NCI-H748 treated with DMSO at 0.1 percent for 48 hours (cell line): ENCODE results near the gene MAEL.

Source experiments
- DNase-seq: peaks from one replicate; lab custom pipeline; 2025; lab: John Stamatoyannopoulos, UW

The MAEL gene

DNA sequence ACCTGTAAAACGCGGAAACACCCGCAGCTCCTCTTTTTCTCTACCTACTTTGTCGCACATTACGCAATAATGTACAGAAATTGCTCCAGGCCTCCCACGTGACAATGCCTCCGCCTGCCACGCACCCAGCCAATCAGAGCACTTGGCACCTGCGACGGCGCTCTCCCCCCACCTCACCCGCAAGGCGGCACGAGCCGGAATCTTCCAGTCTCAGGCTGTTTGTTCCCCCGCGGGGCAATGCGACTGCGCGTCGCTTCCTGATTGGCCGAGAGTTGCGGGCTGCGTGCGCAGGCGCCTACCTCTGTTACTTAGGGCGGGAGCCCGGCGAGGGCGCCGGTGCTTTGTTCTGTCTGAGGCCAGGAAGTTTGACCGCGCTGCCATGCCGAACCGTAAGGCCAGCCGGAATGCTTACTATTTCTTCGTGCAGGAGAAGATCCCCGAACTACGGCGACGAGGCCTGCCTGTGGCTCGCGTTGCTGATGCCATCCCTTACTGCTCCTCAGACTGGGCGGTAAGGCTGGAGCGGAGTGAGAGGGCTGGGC is at the start of gene MAEL:
TSS of gene MAEL (plus strand) at position 307 of the 542 bp plus-strand sequence. CDS start at position 380, 73 bp downstream.
- no peak for DNase-seq

DNA sequence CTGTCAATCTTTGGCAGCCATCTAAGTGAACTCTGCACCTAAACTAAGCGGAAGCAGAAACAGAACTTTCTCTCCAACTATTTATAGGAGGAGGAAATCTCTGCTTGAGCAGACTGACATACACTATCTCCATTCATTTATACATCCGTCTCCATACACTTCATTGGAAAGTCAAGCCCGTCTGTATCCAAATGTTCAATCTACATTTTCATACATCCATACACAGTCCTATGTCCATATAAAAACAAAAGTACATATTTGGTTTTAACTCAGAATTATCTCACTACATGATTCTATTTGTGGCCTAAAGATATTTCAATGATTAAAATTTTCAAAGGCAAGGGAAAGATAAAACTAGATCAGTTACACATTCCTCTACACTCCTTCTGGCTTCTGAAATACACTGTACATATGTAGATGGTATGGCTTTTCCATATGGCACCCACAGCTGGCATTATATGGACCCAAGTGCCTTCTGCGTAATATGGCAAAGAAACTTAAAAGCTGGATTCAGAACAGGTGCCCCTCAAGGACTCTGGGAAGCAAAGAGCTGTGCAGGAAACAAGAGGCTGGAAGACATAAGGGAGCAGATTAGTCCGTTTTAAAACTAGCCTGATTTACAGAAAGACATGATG is 49.2 kb upstream of the MAEL start:
- no peak for DNase-seq

DNA sequence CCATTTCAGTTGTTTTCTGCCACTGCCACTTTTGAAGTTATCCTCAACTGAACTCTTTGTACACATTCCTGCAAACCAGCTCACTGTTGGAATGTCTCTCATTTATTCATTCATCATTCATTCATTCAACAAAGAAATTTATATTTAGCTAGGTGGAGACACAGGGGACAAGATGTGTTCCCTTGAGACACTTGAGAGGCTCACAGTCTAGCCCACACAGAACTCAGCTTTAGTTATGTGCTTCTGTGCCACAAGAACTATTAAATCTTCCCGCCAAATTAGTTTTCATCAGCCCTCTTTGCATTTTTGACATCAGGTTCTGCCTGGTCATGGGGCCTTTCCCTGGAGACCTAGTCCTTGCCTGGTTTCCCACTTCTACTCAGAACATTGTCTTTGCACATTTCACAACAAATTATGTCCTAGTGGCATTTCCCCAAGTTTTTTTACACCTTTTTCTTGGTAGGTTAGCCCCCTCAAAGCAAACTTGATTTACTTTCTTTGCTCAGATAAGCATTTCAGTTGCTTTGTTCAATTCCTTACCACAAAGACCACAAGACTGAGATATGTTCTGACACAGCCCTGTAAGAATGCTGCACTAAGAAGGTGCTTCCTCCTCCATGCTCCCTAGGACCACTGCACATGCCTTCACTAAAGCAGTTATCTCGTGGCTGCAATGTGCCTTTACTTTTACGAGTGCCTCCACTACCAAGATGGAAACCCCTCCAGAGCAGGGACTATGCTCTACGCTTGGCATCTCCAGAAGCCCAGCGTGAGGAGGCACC is 44.7 kb upstream of the MAEL start:
- DNase-seq: no peak

DNA sequence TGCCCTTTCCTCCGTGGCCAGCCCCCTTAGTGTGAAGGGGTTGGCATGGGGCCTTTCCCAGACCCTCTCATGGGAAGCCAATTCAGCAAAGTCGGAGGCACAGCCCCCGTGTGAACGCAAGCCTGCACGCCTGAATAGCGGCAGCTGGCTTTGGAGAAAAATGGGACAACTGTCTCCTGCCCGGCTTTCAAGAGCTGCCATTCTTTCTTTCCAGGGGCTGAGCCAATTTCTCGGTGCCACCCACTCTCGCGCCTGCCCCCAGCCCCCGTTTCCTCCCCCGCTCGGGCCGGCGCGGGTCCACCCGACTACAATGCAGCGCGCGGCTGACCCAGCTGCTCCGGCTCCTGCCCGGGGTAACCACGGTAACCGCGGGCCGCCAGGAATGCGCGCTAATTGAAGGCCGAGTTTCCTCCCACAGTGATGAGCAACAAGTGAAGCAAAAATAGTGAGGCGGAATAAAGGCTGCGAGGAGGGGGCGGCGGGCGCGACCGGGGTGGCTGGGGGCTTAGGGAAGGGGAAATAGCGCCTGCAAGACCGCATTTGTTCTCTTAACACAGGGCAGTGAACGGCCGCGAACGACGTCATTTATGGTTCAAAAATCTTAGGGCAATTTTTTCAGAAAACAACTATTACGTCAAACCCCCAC is 41.6 kb upstream of the MAEL start:
- DNase-seq: peak; percentile 68

DNA sequence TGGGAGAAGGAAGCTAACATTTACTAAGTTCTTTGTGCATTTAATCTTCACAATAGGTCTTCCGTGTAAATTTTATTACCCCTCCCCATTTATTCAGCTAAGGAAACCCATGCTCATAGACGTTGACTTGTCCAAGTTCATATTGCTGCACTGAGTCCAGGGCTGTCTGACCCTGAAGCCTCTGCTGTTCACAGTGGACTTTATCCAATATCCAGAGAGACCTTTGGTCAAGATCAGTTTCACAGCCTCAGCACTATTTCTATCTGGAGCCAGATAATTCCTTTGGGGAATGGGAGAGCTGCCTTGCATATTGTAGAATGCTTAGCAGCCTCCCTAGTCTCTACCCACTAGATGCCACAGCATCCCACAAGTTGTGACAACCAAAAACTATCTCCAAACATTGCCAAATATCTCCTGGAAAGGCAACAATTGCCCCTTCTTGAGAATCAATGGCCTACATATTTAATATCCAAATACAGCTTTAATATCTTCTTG is 40.2 kb upstream of the MAEL start:
- DNase-seq: no peak

DNA sequence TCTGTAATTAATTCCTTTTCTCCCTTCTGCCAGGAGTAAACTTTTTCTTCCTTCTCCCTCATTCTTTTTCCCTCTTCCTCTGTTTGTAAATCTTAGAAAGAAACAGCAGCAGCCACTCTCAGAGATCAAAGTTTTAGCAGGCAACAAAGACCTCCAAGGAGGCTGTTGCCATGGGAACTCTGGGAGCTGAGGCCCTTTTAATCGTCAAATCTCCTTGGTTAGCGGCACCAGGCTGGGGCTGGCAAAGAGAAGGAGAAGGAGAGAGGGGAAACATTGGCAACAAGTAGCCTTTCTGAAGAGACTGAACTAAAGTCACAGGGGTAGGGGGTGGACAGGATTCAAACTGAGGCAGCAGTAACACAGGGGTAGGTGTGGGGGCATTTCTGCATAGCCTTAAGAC is 38.9 kb upstream of the MAEL start:
- no peak for DNase-seq

DNA sequence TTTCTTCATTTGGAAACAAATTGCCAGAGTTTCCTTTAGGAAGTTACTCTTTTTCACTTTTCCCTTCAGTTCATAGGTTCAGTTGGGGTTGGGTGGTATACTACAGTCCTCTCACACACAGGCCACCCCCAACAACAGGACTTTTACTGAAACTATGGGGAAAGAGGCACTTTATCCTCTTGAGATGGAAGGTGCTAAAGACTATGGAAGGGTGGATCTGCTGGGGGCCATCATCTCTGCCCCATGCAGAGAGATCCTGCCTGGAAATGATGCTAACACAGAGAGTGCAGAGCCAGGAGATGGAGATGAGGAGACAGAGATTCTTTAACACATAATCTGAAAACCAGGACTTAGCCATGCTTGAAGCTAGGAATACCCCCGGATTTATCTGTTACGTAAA is 38.0 kb upstream of the MAEL start:
- no peak for DNase-seq

DNA sequence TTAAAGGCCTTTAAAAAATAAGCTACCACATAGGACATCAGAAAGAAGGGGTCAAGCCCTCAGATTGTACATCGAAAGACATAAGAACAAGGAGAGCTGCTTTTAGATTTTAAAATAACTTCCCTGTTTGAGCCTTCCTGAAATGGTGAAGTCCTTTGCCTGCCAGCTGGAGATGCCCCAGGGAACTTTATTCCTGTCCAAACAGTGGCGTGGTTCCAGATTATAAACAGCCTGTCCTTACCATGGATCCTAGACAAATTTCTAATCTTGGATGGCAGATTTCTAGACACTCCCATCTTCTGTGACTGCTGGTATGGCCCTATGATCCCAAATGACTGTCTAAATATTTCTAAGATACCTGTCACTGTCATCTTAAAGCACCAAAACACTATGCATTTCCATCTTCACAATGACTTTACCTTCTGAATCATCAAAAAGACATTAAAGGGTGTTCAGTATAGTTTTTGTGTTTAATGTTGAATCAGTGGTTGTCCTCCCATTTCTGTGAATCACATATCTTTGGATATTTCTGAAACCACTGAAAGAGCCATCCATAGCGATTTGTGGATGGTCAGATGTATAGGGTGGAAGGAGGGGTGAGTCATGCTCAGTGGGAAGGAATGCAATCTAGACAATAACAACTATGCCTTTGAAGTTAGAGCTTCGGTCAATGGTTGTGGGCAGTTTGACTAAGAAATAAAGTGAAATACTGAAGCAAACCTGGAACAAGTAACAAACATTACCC is 36.9 kb upstream of the MAEL start:
- no peak for DNase-seq

DNA sequence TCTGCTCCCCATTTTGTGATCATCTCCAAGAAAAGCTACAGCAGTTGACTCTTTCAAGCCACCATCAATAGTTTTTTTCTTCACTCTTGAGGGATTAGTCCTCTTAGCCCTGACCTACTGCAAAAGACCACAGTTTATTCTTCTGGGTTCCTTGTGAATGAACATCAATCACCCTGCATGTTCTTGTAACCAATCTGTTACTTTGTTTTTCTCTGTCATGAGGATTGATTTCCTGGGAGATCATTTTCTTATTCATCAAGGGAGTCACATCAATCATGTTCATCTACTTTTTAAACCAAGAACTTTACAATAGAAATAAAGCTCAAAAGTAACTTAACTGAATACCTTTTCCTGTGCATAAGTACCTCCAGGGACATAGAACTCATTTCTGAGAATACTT is 35.6 kb upstream of the MAEL start:
- no peak for DNase-seq

DNA sequence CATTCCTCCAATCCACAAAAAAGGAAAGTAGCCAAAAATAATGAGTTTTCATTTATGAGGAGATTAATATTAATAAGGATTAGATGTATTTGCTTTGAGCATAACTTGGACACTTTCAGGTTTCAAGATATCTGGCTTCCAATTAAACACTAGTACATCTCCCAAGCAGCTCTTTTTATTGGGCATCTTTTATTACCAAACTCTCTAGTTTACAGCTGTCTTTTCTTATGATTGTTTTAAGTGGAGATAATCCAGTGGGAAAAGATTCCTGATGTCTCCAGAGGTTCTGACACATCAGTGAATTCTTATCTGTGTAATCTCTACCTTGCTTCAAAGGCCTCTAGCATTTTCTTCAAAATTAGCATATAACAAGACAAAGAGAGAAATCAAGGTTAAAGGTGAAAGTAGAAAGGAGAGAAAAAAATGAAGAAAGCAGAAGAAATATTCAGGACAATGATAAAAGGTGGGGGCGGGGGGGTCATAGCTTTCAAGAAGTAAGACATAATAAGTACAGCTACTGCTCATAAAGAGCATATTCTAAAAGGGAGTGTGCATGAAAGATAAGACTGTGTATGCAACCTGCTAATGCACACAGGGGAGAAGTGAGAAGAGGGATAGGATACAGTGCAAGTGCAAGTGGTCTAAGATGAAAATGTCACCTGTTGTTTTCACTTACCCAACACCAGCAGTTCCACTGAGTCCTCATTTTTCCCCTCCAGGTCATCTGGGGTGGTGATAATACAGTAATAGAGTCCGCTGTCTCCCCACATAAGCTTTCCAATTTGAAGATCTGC is 32.8 kb upstream of the MAEL start:
- DNase-seq: no peak

DNA sequence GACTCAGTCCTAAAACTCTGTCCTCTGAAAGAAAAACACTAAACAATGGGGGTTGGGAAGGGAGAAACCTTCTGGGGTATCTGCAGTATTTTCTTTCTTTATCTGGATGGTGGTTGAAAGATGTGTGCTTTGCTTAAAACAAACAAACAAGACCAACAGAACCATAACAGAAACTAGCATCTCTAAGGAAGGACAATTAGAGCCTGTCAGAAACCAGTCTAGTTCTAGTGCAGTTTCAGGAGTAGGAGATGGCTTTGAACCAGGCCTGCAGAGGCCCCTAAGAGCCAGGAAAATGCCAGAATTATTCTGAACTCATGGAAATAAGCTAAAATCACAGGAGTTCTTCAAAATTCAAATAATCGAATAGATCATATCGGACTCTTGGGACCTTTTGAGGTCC is 32.2 kb upstream of the MAEL start:
- no peak for DNase-seq

DNA sequence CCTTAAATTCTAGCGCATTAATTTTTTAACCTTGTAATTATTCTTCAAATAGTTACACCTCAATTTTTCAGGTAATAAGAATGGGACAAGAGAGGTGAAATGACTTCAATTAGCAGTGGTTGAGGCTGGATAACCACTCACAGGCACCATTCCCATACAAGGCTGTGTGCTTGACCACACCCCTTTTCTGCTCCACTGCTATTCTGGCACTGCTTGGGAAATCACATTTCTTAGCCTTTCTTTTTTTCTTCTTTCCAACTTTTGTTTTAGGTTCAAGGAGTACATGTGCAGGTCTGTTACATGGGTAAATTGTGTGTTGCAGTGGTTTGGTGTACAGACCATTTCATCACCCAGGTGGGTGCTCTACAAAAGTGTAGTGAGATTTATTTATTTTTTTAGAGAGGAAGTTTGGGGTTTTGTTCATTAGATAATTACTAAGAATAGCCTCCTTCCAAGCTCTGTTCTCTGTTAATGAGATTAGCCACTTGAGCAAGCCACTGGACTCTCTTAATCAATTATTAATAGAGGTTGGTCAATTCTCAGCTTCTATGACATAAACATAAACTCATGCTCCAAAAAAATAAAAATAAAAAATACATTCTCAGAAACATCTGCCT is 28.1 kb upstream of the MAEL start:
- DNase-seq: no peak

DNA sequence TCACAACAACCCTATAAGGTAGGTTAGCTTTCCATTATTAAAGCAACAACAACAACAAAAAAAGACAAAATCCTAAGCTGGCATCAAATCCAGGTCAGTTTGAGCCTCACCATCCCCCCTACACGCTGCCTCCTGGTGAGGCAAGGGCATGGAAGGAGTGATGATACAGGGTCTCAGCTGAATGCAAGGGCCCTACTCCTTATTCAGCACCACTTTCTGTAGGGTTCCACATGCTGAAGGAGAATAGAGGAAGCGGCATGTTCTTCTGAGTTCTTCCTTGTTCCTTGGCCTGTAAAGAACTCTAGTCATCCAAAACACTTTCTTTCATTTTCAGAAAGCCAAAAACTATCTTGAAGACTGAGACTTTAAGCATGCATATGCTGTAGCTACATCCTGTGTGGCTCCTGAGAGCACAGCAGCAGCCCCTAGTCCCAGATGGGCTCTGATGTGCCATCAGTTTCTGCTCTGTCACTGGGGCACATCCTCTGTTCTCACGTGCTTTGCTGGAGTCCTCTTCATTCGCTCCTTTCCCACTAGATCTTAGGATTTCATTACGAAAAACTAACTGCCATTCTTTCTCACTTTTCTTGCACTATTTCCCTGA is 19.9 kb upstream of the MAEL start:
- DNase-seq: no peak

DNA sequence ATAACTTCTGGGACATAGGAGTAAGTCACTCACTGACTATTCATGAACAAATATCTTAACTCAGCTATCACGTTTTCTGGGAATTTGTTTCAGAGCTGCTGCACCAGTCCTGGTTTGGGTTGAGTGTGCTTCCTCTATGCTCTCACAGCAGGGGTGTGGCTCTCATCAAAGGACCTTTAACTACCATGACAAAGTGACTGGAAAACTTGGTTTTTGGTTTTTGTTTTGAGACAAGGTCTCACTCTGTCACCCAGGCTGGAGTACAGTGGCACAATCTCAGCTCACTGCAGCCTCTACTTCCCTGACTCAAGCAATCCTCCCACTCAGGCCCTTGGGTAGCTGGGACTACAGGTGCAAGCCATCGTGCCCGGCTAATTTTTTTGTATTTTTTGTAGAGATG is 17.8 kb upstream of the MAEL start:
- DNase-seq: no peak

DNA sequence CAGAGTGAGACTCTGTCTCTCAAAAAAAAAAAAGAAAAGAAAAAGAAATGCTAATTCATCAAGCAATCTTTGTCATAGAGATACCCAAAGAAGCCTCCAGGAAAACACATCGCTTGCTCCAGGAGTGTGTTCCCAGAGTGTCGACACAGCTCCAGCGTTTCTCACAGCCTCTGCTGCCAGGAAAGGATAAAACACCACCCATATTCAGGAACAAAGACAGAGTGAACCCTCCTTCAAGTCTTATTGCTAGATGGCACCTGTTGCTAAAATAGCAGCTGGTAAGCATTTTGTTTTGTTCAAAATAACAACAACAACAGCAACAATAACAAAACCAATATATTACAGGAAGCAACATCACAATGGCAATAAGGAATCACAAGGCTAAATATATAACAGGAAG is 16.9 kb upstream of the MAEL start:
- DNase-seq: no peak

DNA sequence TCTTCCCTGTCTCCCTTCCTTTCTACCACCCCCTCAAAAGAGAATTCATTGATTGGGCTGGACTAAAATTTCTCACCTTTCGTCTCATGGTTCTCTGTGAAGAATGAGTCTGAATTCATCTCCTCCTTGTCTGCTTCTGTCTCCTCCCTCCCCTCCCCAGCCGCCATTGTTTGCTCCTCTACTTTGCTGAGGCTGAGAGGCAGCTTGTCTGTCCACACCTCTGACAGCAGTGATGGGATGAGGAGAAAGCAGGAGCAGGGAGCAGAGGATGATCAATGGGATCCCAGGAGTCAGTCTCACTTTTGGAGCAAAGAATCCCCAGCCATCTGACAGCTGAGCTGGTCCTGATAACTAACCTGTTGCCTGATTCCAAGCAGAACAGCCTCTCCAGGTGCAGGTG is 16.3 kb upstream of the MAEL start:
- no peak for DNase-seq

DNA sequence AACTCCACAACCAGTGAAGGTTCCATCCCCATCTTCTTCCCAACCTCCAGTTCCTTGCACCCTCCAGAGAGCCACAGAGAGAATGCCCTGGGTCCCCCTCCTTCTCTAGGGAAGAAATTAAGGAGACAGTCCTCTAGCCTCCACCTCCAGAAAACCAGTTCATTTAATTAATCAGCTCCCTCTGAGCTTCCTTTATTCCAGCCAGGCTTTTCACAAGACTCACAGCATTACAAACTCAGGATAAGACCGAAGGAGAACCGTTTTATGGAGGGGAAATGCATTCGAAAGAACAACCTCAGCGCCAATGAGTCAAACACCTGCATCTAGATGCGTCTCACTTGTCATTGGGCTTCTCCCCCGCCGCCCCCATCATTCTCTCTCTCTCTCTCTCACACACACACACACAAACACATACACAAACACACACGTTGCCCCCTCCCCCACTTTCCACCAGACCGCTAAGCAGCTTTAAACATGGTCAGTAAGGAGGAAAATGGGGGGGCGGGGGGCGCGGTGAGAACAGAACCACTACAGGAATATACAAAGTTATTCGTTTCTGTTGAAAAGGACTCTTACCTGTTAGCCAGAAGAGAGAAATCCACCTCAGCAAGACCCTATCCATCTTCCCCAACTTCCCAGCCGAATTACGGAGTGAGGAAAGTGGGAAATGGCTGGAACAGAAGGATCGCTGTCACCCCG is 14.3 kb upstream of the MAEL start:
- peak; percentile 19 for DNase-seq

DNA sequence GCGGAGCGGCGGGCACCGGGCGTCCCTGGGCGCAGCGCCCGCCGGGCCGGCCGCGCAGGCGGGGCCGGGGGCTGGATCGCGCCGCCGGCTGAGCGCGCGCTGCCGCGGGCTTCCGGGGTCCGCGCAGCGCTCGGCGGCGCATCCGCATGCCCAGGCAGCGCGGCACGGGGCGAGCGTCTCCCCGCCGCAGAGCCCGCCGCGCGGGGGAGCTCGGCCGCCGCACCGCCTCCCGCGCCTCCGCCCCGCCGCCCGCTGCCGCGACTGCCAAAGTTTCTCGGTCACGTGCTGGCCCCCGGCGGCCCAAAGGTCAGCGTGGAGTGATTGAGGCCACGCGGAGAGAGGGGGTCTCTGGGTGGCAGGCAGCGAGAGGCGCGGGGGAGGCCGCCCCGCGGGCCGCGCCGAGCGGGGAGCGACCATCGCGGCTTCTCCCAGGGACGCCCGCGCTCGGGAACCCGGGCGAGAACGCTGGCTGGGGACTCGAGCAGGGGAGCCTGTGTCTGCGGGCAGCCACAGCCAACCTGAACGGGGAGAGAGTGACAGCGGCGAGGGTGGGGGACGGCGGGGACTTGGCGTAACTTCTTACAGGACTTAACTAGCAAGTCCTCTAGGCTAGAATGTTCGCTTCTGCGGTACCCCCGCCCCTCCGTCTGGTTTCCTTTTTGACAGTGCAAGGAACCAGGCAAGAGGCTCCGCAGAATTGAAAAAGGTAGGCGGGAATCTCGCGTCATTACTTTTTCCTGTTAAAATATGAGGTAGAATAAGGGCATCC is 13.5 kb upstream of the MAEL start, which contains the start of gene ILDR2:
TSS of gene ILDR2 (minus strand) at position 180 of the 769 bp plus-strand sequence. CDS start 272 bp downstream, outside the sequence.
- DNase-seq: peak; percentile 24

DNA sequence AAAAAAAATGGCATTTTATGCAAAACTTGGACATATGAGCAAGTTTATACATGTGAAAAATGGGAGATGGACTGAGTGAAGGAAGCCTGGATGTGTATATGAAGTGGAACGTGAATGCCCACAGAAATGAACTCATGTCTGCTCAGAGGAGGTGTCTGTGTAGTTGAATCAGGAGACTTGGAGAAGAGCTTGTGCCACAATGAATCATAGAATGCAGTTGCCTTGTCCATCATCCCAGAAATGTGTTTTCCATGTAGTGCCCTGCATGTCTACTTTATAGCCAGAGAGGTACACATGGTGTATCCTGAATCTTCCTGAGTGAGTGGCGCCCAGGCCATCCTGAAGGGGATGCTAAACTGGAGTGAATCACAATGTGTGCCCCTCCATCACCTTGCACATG is 11.1 kb upstream of the MAEL start:
- no peak for DNase-seq
